GM20000 (cell line): ENCODE measurements around the gene TBC1D4.
A peak's percentile ranks its signal among the peaks of the same experiment; 100 is the strongest.
"Not testable (repeated sequence)": the region's sequence is repeated elsewhere in the genome, so short reads cannot be mapped to it uniquely, and the experiment has no call there.

ENCODE experiments used
- DNase-seq: peaks from one replicate; pipeline ENCODE4 v3.0.0; 2012; ENCODE audit warnings: low spot score
- CTCF ChIP-seq: IDR thresholded peaks from 2 replicates; pipeline ENCODE4 v1.5.1; 2012; ENCODE audit warnings: mild to moderate bottlenecking, control low read depth; ENCODE audit errors: extremely low read depth, missing control alignments

The TBC1D4 gene

GRCh38 chr13:75285310-75285709, 196.7 kb downstream of the TBC1D4 start:
- TF ChIP-seq CTCF = no peak
- no peak for DNase-seq

- DNase-seq = no peak
- TF ChIP-seq CTCF = no peak
Measured at GRCh38 chr13:75279834-75280369, 202.1 kb downstream of the TBC1D4 start.

GRCh38 chr13:75273695-75274094, 208.3 kb downstream of the TBC1D4 start:
- not testable (repeated sequence) for DNase-seq

GRCh38 chr13:75271846-75272245, 210.1 kb downstream of the TBC1D4 start:
- no peak for DNase-seq
- TF ChIP-seq CTCF = no peak

GRCh38 chr13:75268481-75268880, 213.5 kb downstream of the TBC1D4 start:
- DNase-seq = not testable (repeated sequence)

GRCh38 chr13:75264611-75265010, 217.4 kb downstream of the TBC1D4 start:
- no peak for DNase-seq
- TF ChIP-seq CTCF = no peak

GRCh38 chr13:75263741-75264407, 218.1 kb downstream of the TBC1D4 start:
- TF ChIP-seq CTCF = no peak
- DNase-seq = no peak

- no peak for DNase-seq
- TF ChIP-seq CTCF = peak; percentile 8
Measured at GRCh38 chr13:75258159-75258782, 223.7 kb downstream of the TBC1D4 start.
